Hematopoietic multipotent progenitor cell treated with erythropoietin and hydrocortisone succinate and interleukin-3 and kit ligand, for 17 days (in vitro differentiated cells): Measurements from ENCODE around the gene ANO10.
"Not testable (repeated sequence)": the region's sequence is repeated elsewhere in the genome, so short reads cannot be mapped to it uniquely, and the experiment has no call there.

Source experiments
- DNase-seq: peaks from one replicate; pipeline ENCODE4 v3.0.0-alpha.2; 2015; ENCODE audit warnings: low spot score

Gene ANO10

DNA sequence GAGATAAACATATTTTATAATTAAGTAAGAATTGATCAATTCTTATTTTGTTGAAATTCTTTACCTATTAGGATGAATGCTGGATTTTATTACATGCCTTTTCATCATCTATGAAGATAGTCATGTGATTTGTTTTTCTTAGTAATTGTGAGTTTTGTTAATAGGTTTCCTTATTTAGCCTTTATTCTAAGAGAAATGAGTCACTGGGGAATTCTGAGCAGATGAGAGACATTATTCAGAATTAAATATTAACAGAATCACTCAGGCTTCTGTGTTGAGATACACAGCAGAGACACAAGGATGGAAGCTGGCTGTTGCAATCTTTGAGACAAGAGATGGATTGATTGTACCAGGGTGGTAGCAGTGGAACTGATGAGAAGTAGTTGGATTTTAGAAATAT is 7.4 kb upstream of the ANO10 start:
- DNase-seq, result no peak

DNA sequence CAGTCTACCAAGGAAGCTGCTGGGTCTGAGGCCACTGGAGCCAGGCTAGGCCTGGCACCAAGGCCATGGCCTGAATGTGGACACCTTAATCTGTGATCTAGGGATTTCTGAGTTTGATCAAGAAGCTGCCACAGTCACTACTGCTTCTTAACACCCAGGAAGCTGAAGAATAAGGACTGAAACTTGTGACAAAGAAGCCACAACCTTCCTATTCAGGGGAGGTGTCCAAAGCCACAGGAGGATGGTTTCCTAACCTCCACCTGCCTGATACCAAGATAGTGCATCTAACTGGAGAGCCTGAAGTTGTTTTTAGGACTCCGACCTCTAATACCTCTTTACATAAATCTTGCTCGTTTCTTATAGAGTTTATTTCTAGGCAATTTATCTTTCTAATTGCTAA is 5.5 kb upstream of the ANO10 start:
- DNase-seq, result no peak

DNA sequence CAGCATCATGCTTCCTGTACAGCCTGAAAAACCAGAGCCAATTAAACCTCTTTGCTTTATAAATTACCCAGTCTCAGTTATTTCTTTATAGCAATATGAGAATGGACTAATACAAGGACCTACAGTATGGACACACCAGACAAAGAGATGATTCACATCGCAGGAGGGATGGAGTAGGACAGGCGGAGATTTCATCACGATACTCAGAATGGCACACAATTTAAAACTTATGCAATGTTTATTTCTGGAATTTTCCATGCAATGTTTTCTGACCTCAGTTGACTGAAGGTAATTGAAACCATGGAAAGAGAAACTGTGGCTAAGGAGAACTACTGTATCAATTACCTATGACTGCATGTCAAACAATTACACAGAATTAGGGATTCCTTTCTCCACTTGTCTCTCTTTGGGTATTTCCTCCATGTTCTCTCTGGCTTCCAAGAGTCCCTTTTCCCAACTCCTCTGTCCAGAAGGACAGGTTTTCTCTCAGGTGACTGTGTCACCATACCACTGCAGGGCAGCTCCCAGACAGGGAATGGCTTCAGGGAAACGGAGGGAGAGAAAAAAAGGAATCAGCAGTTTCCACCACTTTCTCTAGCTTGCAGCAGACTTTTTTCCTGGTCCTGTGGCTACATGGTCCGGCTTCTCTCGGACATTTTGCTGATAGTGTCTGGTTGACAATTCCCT is 3.0 kb upstream of the ANO10 start:
- no peak for DNase-seq

- DNase-seq, result peak; percentile 27
Observed at GRCh38 chr3:43620831-43621655, 768 bp downstream of the ANO10 start.

- no peak for DNase-seq
Observed at GRCh38 chr3:43619588-43619987, 2.2 kb downstream of the ANO10 start.

GRCh38 chr3:43618142-43618541 is 3.7 kb downstream of the ANO10 start:
- DNase-seq, result no peak

- DNase-seq, result no peak
Observed at GRCh38 chr3:43616034-43616433, 5.8 kb downstream of the ANO10 start.

- DNase-seq, result no peak
Observed at GRCh38 chr3:43615133-43615532, 6.7 kb downstream of the ANO10 start.

DNA sequence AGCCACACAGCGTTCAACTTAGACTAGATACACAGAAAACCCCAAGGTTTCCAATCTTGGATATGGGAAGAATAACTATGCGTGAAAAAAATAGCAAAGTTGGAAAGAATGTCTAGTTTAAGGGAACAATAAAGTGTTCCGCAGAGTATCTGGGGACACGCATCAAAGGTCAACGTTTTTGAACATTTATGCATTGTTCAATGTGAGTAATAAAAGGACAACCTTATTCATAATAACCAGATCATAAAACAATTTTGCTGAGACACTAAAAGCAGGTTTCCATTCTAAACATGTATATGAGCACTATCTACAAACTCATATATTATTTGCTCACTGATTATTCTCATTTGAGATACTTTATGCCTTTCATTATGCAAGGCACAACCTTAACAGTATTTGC is 7.8 kb downstream of the ANO10 start:
- DNase-seq, result no peak

GRCh38 chr3:43612419-43612818 is 9.4 kb downstream of the ANO10 start:
- no peak for DNase-seq

DNA sequence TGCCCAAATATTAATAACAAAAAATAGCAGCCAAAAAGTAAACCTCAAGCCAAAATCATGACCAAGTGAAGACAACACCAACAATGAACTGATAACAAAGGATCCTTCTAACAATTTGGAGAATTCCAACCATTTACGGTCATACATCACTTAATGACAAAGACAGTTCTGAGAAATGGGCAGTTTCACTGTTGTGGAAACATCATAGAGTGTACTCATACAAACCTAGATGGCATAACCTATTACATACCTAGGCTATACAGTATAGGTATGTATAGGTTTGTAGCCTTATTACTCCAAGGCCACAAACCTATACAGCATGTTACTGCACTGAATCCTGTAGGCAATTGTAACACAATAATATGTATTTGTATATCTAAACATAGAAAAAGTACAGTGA is 12.4 kb downstream of the ANO10 start:
- DNase-seq, result no peak

DNA sequence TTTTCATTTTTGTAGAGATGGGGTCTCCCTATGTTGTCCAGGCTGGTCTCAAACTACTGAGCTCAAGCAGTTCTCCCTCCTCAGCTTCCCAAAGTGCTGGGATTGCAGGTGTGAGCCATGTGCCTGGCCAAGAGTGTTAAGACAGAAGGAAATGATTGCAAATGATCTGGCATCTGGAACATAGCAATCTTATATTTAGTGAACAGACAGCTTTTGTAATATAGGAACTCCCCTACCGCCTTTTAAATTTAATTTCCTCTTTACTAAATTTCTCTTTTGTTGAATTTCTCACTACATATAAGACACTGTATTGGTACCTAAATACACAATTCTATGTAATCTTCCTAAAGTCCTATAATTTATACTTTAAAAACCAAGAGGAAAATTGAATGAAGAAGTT is 13.1 kb downstream of the ANO10 start:
- DNase-seq, result no peak

- DNase-seq, result no peak
Observed at GRCh38 chr3:43606284-43606683, 15.5 kb downstream of the ANO10 start.

- not testable (repeated sequence) for DNase-seq
Observed at GRCh38 chr3:43599959-43600358, 21.9 kb downstream of the ANO10 start.

- DNase-seq, result no peak
Observed at GRCh38 chr3:43597961-43598360, 23.9 kb downstream of the ANO10 start.

DNA sequence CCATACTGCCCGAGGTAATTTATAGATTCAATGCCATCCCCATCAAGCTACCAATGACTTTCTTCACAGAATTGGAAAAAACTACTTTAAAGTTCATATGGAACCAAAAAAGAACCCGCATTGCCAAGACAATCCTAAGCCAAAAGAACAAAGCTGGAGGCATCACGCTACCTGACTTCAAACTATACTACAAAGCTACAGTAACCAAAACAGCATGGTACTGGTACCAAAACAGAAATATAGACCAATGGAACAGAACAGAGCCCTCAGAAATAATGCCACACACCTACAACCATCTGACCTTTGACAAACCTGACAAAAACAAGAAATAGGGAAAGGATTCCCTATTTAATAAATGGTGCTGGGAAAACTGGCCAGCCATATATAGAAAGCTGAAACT is 25.6 kb downstream of the ANO10 start:
- not testable (repeated sequence) for DNase-seq

DNA sequence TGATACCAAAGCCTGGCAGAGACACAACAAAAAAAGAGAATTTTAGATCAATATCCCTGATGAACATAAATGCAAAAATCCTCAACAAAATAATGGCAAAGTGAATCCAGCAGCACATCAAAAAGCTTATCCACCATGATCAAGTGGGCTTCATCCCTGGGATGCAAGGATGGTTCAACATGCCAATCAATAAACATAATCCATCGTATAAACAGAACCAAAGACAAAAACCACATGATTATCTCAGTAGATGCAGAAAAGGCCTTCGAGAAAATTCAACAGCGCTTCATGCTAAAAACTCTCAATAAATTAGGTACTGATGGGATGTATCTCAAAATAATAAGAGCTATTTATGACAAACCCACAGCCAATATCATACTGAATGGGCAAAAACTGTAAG is 26.5 kb downstream of the ANO10 start:
- DNase-seq, result not testable (repeated sequence)

DNA sequence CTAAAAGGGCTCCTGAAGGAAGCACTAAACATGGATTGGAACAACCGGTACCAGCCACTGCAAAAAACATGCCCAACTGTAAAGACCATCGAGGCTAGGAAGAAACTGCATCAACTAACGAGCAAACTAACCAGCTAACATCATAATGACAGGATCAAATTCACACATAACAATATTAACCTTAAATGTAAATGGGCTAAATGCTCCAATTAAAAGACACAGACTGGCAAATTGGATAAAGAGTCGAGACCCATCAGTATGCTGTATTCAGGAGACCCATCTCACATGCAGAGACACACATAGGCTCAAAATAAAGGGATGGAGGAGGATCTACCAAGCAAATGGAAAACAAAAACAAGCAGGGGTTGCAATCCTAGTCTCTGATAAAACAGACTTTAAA is 28.2 kb downstream of the ANO10 start:
- DNase-seq, result not testable (repeated sequence)

GRCh38 chr3:43591866-43592265 is 29.9 kb downstream of the ANO10 start:
- not testable (repeated sequence) for DNase-seq

GRCh38 chr3:43587303-43587702 is 34.5 kb downstream of the ANO10 start:
- DNase-seq, result no peak

DNA sequence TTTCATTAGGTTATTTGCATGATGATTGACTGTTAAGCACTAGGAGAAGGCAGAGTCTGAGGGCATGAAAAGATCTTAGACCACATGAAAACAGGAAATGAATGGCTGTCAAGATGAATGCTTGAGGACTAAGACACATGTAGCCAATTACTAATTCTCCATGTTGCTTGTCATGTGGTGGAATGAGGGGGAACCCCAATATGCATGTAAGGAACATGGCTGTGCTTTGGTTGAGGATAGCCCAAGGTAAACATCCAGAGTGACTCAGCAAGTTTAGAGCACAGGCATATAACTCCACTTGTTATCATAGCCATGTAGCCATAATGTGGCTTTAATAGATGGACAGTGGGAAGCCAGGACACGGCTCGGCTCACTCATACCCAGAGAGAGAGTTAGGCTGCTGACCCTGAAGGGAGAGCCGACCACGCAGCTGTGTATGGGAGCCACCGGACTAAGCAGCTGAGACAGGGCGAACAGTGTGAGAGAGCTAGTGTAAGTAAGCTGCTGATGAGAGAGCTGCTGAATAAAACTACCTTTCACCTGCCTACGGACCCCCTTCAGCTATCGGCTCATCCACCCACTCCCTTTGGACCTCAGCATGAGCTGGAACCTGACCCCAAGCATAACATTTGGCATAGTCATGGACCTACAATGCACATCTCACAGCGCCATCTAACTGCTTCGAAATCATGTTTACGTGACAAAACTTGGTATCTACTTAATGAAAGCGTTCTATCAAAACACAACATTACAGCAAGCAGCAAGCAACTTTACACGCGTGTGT is 37.6 kb downstream of the ANO10 start:
- DNase-seq, result peak; percentile 59

DNA sequence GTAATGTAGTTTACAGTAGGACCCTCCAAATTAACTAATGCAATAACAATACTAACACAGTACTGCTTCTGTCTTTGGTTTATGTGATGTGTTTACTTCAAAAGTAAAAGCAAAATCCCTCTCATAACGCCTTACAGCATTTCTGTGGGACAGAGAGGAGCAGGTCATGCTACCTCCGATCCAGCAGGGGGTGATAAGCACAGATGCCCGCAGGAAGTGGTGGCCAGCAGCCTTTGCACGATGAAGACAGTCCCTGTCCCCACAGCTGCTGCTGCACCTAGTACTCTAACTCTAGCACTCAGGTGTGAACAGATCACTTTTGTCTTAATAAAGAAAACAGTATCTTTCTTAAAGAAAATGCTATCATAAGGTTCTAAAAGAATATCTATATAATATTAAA is 38.3 kb downstream of the ANO10 start:
- peak; percentile 29 for DNase-seq

GRCh38 chr3:43582866-43583265 is 38.9 kb downstream of the ANO10 start:
- DNase-seq, result no peak
